HFFc6 (cell line): ENCODE measurements around the gene PCED1A. TPM values are rescaled to one million over a fixed set of nuclear protein-coding genes. Genes with fewer than 3 reads are reported as not detected.

Experiments
- DNase-seq: peaks from one replicate; pipeline ENCODE4 v3.0.0-alpha.2; 2018
- H3K27ac Mint-ChIP-seq: 2 replicates; pipeline ENCODE4 v1.8.0; 2020; ENCODE audit warnings: mild to moderate bottlenecking, mixed read lengths
- H3K27me3 Mint-ChIP-seq: 2 replicates; pipeline ENCODE4 v1.8.0; 2021; ENCODE audit warnings: mild to moderate bottlenecking, moderate library complexity, mixed read lengths; ENCODE audit not compliant: insufficient read depth
- H3K36me3 Mint-ChIP-seq: 2 replicates; pipeline ENCODE4 v1.8.0; 2021; ENCODE audit warnings: low read depth, mixed read lengths
- H3K4me1 Mint-ChIP-seq: 2 replicates; pipeline ENCODE4 v1.8.0; 2020; ENCODE audit warnings: low read depth, mixed read lengths
- H3K4me3 Mint-ChIP-seq: 2 replicates; pipeline ENCODE4 v1.8.0; 2020; ENCODE audit warnings: mild to moderate bottlenecking, moderate library complexity, mixed read lengths
- H3K9me3 Mint-ChIP-seq: 2 replicates; pipeline ENCODE4 v1.8.0; 2020; ENCODE audit warnings: mild to moderate bottlenecking, mixed read lengths
- CTCF ChIP-seq: fragments of 200-600 bp; sonication (generic); IDR thresholded peaks from 2 replicates; pipeline ENCODE4 v1.5.0; 2021; ENCODE audit warnings: antibody characterized with exemption, mild to moderate bottlenecking
- total RNA-seq, 6 experiments: library from RNA; stranded (reverse); fragmentation: NEBNext Ultra II Directional; extraction: Animal tissue kit (Norgen Biotek cat#: 25700); gene quantifications; 2 replicates in 1 of 6; 3 replicates in 5 of 6; pipeline ENCODE4 v1.2.3, GENCODE V29; 2021

Gene PCED1A
- total RNA-seq, 6 experiments from 2014 or later, result 22.0 to 24.8 (median 23.8) TPM

- H3K27ac Mint-ChIP-seq, result no peak overlapping the region
- no peaks in the 10 kb centered on the region for H3K9me3 Mint-ChIP-seq
- no peak overlapping the region for H3K4me3 Mint-ChIP-seq
- H3K36me3 Mint-ChIP-seq, result no peaks in the 10 kb centered on the region
- peaks cover 9% of the 10 kb centered on the region for H3K4me1 Mint-ChIP-seq
- DNase-seq, result no peak
- TF ChIP-seq CTCF, result no peak
- peaks cover 4% of the 10 kb centered on the region for H3K27me3 Mint-ChIP-seq
Measured at GRCh38 chr20:2826655-2827054, 13.8 kb downstream of the PCED1A start.

GRCh38 chr20:2825761-2826160 is 14.7 kb downstream of the PCED1A start:
- H3K27me3 Mint-ChIP-seq, result peaks cover 4% of the 10 kb centered on the region
- H3K36me3 Mint-ChIP-seq, result no peaks in the 10 kb centered on the region
- no peak for TF ChIP-seq CTCF

DNA sequence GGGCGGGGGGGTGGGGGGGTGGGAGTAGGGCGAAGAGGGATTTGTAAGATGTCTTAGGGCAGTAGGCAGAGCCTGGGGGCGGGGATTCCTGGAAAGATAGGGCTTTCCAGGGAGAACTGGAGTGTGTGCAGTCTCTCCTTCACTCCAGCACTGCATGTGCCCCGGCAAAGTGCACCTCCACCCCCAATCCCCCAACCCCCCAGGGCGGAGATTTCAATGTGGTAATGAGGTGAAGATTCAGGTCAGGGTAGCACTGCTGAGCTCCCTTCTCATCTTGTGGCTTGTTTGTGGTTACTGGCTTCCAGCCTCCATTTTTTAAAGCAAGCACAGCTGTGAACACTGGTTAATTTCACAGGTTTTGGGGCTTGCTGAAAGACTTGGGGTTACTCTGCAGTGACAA is 18.4 kb downstream of the PCED1A start:
- Mint-ChIP-seq H3K9me3 (no peaks in the 10 kb centered on the region), H3K36me3 (no peaks in the 10 kb centered on the region), H3K4me3 (no peak overlapping the region), H3K27ac (no peak overlapping the region), H3K27me3 (peaks cover 3% of the 10 kb centered on the region), H3K4me1 (peaks cover 18% of the 10 kb centered on the region)
- TF ChIP-seq CTCF, result no peak
- no peak for DNase-seq

More at GRCh38 chr20:2825761-2826160, 14.7 kb downstream of the PCED1A start:
- no peak for DNase-seq
- H3K4me3 Mint-ChIP-seq, result no peak overlapping the region
- H3K27ac Mint-ChIP-seq, result no peak overlapping the region
- no peaks in the 10 kb centered on the region for H3K9me3 Mint-ChIP-seq
- peaks cover 7% of the 10 kb centered on the region for H3K4me1 Mint-ChIP-seq

GRCh38 chr20:2820896-2821869 is 19.3 kb downstream of the PCED1A start:
- Mint-ChIP-seq H3K9me3 (no peaks in the 10 kb centered on the region), H3K4me1 (peaks cover 24% of the 10 kb centered on the region), H3K4me3 (no peak overlapping the region), H3K36me3 (no peaks in the 10 kb centered on the region), H3K27me3 (peaks cover 3% of the 10 kb centered on the region), H3K27ac (no peak overlapping the region)
- no peak for TF ChIP-seq CTCF
- DNase-seq, result no peak

GRCh38 chr20:2820084-2820895 is 20.2 kb downstream of the PCED1A start:
- Mint-ChIP-seq H3K27me3 (peaks cover 6% of the 10 kb centered on the region), H3K27ac (peak overlapping the region; percentile 23), H3K4me3 (peak overlapping the region; percentile 31), H3K9me3 (no peaks in the 10 kb centered on the region), H3K36me3 (no peaks in the 10 kb centered on the region), H3K4me1 (peaks cover 24% of the 10 kb centered on the region)
- no peak for TF ChIP-seq CTCF
- peak; percentile 29 for DNase-seq
